Pancreas (tissue), 10 donors: ENCODE results near the gene SNRPD3. TPM values are rescaled to one million over a fixed set of nuclear protein-coding genes. Genes with fewer than 3 reads are reported as not detected.

Experiments
- ATAC-seq, 4 donors: fragments of 200-7000 bp; cut with Tn5 transposase; one replicate each; pipeline versions ENCODE4 v1.8.0 to v1.9.1; 2020; ENCODE audit warnings: mild to moderate bottlenecking in 4 of 4, moderate library complexity in 4 of 4
- DNase-seq, 6 donors: peaks; one replicate each; pipeline ENCODE4 v3.0.0-alpha.2; 2020
- FAIRE-seq: peaks from 2 replicates; lab custom pipeline; 2012; peaks lifted over from hg19 to GRCh38; lab: Jason Lieb, UNC
- H3K27ac ChIP-seq, 4 donors: fragments of 200-600 bp; sonication (generic); 1 replicate in 3 of 4; 2 replicates in 1 of 4; pipeline versions ENCODE4 v1.5.0 to v1.8.0; 2020
- H3K27me3 ChIP-seq, 4 donors: fragments of 200-600 bp; one replicate each; pipeline ENCODE4 v1.8.0; 2021
- H3K36me3 ChIP-seq, 3 donors: fragments of 200-600 bp; sonication (generic) in 1 of 3; one replicate each; pipeline versions ENCODE4 v1.5.0 to v1.8.0; 2020 to 2021
- H3K4me1 ChIP-seq, 3 donors: fragments of 200-600 bp; one replicate each; pipeline ENCODE4 v1.8.0; 2021
- H3K4me3 ChIP-seq, 4 donors: fragments of 200-600 bp; sonication (generic) in 2 of 4; one replicate each; pipeline versions ENCODE4 v1.5.0 to v1.8.0; 2020 to 2021
- H3K9me3 ChIP-seq, 4 donors: fragments of 200-600 bp; one replicate each; pipeline ENCODE4 v1.8.0; 2021
- CTCF ChIP-seq, 4 donors: fragments of 200-600 bp; sonication (generic) in 3 of 4; IDR thresholded peaks; one replicate each; pipeline versions ENCODE4 v1.5.0 to v1.8.0; 2021; ENCODE audit warnings: antibody characterized with exemption in 4 of 4
- WGBS, 2 donors: extraction: QIAGEN DNeasy Blood & Tissue Kit; methylation state at CpG; one replicate each; pipeline ENCODE4 v1.1.7; 2013; 5-methylcytosine and 5-hydroxymethylcytosine counted together
- intact Hi-C, 3 donors: fragments of 100-400 bp; cut with DNase I; formaldehyde crosslinking; loops; one replicate each; pipeline versions ENCODE4 v1.11.1 to v1.14.2; 2022
- polyA plus RNA-seq, 2 donors: library from polyadenylated mRNA; stranded (reverse); fragments of 200-250 nt; gene quantifications; one replicate each; pipeline ENCODE4 v1.2.3, GENCODE V29; 2013
- total RNA-seq, 6 donors: library from RNA; stranded (reverse); fragmentation: NEBNext Ultra II Directional in 4 of 6; extraction: Animal tissue kit (Norgen Biotek cat#: 25700) in 4 of 6; gene quantifications; one replicate each; pipeline versions ENCODE4 v1.2.1 to v1.2.4, GENCODE V29; 2021 to 2023
- donor health status: healthy with polysubstance abuse.
- donor health status: DM: no; HTN: no; CAD: no; lungs with moderate emphysema.
- donor health status: DM: no; HTN: no; CAD: no.
- donor health status: control.
- donor health status: control.
- donor health status: Bipolar disorder and iron deficiency.
- donor health status: DM: yes; HTN: yes; CAD: no.
- donor health status: DM: no; HTN: no; CAD: no.
- donor health status: DM: no; HTN: no; CAD: no.
- donor health status: DM: yes; HTN: yes; CAD: no.

The SNRPD3 gene
- 10 to 100 TPM; 15.9 to 36.1 (median 27.8) TPM for total RNA-seq
- polyA plus RNA-seq: 10 to 100 TPM; 30.6 to 58.1 TPM

GRCh38 chr22:24555165-24556039 is at the start of gene SNRPD3:
TSS of gene SNRPD3 (plus strand) at chr22:24555999. CDS start at chr22:24557675, 1,676 bp downstream.
- peak; percentile 87 to 94 (median 88) for ATAC-seq
- TF ChIP-seq CTCF (IDR thresholded peaks at IDR 0.05): no peak
- Histone ChIP-seq H3K36me3 (peaks cover 0 to 10% (median 5%) of the 10 kb centered on the region in 3 donors), H3K9me3 (no peaks in the 10 kb centered on the region), H3K27ac (peak within 1 kb of the TSS; percentile 94 to 98 (median 95)), H3K27me3 (no peaks in the 10 kb centered on the region), H3K4me1 (peaks cover 16 to 31% (median 25%) of the 10 kb centered on the region in 3 donors), H3K4me3 (peak within 1 kb of the TSS; percentile 57 to 95 (median 92))
- DNase-seq: peak; percentile 99 to 100 (median 100)
- intact Hi-C loops: no loop called here
- no peak for FAIRE-seq
- 0 to 1% methylated on average over 59 of the region's 59 CpGs for WGBS, 2 donors

GRCh38 chr22:24506802-24507438 is 48.9 kb upstream of the SNRPD3 start:
- intact Hi-C loops: no loop called here
- Histone ChIP-seq H3K27me3 (no peaks in the 10 kb centered on the region), H3K27ac (no peak overlapping the region), H3K4me3 (no peak overlapping the region), H3K9me3 (no peaks in the 10 kb centered on the region), H3K36me3 (no peaks in the 10 kb centered on the region), H3K4me1 (peaks cover 12 to 14% (median 13%) of the 10 kb centered on the region in 3 donors)
- WGBS, 2 donors: 82 to 91% methylated on average over 6 of the region's 6 CpGs
- TF ChIP-seq CTCF (IDR thresholded peaks at IDR 0.05): no peak
- DNase-seq (no peak), ATAC-seq (peak in 2 of 4 donors; percentile 13 to 32), FAIRE-seq (no peak)

GRCh38 chr22:24507716-24508115 is 48.1 kb upstream of the SNRPD3 start:
- no peak for DNase-seq
- no peak for FAIRE-seq
- Histone ChIP-seq H3K9me3 (no peaks in the 10 kb centered on the region), H3K27me3 (no peaks in the 10 kb centered on the region), H3K4me1 (peaks cover 12 to 18% (median 15%) of the 10 kb centered on the region in 3 donors), H3K27ac (no peak overlapping the region), H3K4me3 (no peak overlapping the region), H3K36me3 (no peaks in the 10 kb centered on the region)
- 88% methylated on average over 7 of the region's 7 CpGs for WGBS, 2 donors
- ATAC-seq: no peak
- intact Hi-C loops: no loop called here
- no peak for TF ChIP-seq CTCF (IDR thresholded peaks at IDR 0.05)

GRCh38 chr22:24510637-24511625 is 44.9 kb upstream of the SNRPD3 start:
- Histone ChIP-seq H3K27ac (no peak overlapping the region), H3K4me1 (peaks cover 12 to 31% (median 23%) of the 10 kb centered on the region in 3 donors), H3K36me3 (no peaks in the 10 kb centered on the region), H3K4me3 (no peak overlapping the region), H3K27me3 (no peaks in the 10 kb centered on the region), H3K9me3 (no peaks in the 10 kb centered on the region)
- intact Hi-C loops: no loop called here
- peak; percentile 29 to 59 (median 52) for ATAC-seq
- 28% methylated on average over 10 of the region's 10 CpGs for WGBS, 2 donors
- no peak for FAIRE-seq
- TF ChIP-seq CTCF (IDR thresholded peaks at IDR 0.05): no peak
- DNase-seq: peak in 1 of 6 donors; percentile 33
